CD4-positive, alpha-beta T cell treated with Interleukin-12 subunit alpha and Interleukin-12 subunit beta, for 1 hour (primary cell): Measurements from ENCODE around the gene IGFL3.

Experiments
- DNase-seq: peaks from one replicate; pipeline ENCODE4 v3.0.0-alpha.2; 2020

IGFL3 gene

GRCh38 chr19:46076031-46076880 is 48.2 kb downstream of the IGFL3 start:
- DNase-seq, result no peak

- no peak for DNase-seq
These were observed 51.1 kb downstream of the IGFL3 start for GRCh38 chr19:46073268-46073922.
